Measurements from ENCODE around the gene GATB.

GATB gene

DNA sequence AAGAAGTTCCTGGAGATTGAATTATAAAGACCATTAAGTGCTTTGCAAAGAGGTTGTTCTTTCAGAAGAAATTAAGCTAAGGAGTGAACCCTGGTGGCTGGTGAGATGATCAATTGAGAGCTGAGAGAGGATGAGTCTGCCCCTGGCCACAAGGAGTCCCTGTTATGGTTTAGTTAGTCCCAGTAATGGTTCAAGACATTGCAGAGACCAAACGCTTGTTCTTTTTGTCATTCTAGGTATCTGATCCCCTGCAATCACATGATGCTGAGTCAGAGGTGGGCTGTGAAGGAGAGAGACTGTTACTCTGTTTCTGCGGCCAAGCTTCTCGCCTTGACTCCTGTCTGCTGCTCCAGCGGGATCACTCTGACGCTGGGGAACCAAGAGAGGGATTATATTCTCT is 114.5 kb downstream of the GATB start:
- H3K27me3 ChIP-seq (ENCODE audit: insufficient read depth, poor library complexity, severe bottlenecking): no peaks in the 10 kb centered on the region
- DNase-seq (ENCODE audit: low read depth in 1 of 2, low spot score in 1 of 2): no peak
- TF ChIP-seq GABPA (IDR thresholded peaks at IDR 0.05; ENCODE audit: low read depth) (no peak), POLR2AphosphoS5 (IDR thresholded peaks at IDR 0.05; ENCODE audit: low read depth) (no peak), SPI1 (IDR thresholded peaks at IDR 0.05; ENCODE audit: borderline replicate concordance, low read depth) (no peak)
- TF ChIP-seq, protein P1, sequence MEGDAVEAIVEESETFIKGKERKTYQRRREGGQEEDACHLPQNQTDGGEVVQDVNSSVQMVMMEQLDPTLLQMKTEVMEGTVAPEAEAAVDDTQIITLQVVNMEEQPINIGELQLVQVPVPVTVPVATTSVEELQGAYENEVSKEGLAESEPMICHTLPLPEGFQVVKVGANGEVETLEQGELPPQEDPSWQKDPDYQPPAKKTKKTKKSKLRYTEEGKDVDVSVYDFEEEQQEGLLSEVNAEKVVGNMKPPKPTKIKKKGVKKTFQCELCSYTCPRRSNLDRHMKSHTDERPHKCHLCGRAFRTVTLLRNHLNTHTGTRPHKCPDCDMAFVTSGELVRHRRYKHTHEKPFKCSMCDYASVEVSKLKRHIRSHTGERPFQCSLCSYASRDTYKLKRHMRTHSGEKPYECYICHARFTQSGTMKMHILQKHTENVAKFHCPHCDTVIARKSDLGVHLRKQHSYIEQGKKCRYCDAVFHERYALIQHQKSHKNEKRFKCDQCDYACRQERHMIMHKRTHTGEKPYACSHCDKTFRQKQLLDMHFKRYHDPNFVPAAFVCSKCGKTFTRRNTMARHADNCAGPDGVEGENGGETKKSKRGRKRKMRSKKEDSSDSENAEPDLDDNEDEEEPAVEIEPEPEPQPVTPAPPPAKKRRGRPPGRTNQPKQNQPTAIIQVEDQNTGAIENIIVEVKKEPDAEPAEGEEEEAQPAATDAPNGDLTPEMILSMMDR (IDR thresholded peaks at IDR 0.05; ENCODE audit: insufficient read depth, low read length): no peak
- TF ChIP-seq, protein P2, sequence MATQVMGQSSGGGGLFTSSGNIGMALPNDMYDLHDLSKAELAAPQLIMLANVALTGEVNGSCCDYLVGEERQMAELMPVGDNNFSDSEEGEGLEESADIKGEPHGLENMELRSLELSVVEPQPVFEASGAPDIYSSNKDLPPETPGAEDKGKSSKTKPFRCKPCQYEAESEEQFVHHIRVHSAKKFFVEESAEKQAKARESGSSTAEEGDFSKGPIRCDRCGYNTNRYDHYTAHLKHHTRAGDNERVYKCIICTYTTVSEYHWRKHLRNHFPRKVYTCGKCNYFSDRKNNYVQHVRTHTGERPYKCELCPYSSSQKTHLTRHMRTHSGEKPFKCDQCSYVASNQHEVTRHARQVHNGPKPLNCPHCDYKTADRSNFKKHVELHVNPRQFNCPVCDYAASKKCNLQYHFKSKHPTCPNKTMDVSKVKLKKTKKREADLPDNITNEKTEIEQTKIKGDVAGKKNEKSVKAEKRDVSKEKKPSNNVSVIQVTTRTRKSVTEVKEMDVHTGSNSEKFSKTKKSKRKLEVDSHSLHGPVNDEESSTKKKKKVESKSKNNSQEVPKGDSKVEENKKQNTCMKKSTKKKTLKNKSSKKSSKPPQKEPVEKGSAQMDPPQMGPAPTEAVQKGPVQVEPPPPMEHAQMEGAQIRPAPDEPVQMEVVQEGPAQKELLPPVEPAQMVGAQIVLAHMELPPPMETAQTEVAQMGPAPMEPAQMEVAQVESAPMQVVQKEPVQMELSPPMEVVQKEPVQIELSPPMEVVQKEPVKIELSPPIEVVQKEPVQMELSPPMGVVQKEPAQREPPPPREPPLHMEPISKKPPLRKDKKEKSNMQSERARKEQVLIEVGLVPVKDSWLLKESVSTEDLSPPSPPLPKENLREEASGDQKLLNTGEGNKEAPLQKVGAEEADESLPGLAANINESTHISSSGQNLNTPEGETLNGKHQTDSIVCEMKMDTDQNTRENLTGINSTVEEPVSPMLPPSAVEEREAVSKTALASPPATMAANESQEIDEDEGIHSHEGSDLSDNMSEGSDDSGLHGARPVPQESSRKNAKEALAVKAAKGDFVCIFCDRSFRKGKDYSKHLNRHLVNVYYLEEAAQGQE (IDR thresholded peaks at IDR 0.05; ENCODE audit: insufficient replicate concordance, low read depth): no peak
- H3K4me3 ChIP-seq (replicated peaks; ENCODE audit: insufficient read depth, low read length): no peak overlapping the region
- H3K27ac ChIP-seq (replicated peaks): no peak overlapping the region

DNA sequence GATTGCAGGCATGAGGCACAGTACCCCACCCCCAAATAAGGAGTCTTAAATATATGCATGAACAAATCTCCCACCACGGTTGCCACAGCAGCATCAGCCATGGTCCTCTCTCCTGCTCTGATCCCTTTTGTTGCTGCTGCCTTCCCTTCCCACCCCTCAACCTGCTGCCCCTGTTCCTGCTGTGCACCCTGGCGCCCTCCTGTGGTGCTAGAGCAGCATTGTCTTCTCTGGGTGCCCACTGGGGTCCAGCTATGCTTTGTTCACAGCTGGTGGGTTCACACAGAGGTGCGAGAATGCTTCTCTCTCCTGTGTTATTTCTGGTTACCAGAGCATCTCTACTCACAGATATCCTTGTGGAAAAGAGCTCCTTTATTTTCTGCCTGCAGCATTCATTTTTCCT is 116.2 kb downstream of the GATB start:
- DNase-seq (ENCODE audit: low read depth in 1 of 2, low spot score in 1 of 2): no peak
- no peak for TF ChIP-seq SPI1 (IDR thresholded peaks at IDR 0.05; ENCODE audit: borderline replicate concordance, low read depth)
- TF ChIP-seq, protein P2 (IDR thresholded peaks at IDR 0.05; ENCODE audit: insufficient replicate concordance, low read depth): no peak
- TF ChIP-seq, protein P1 (IDR thresholded peaks at IDR 0.05; ENCODE audit: insufficient read depth, low read length): peak; percentile 15
- TF ChIP-seq GABPA (IDR thresholded peaks at IDR 0.05; ENCODE audit: low read depth): no peak
- no peak for TF ChIP-seq POLR2AphosphoS5 (IDR thresholded peaks at IDR 0.05; ENCODE audit: low read depth)
- H3K27ac ChIP-seq (replicated peaks): no peak overlapping the region

GRCh38 chr4:151643564-151643963 is 117.2 kb downstream of the GATB start:
- no peak for DNase-seq (ENCODE audit: low read depth in 1 of 2, low spot score in 1 of 2)
- H3K27me3 ChIP-seq (ENCODE audit: insufficient read depth, poor library complexity, severe bottlenecking): no peaks in the 10 kb centered on the region
- H3K4me3 ChIP-seq (replicated peaks; ENCODE audit: insufficient read depth, low read length): no peak overlapping the region
- TF ChIP-seq POLR2AphosphoS5 (IDR thresholded peaks at IDR 0.05; ENCODE audit: low read depth): no peak
- TF ChIP-seq GABPA (IDR thresholded peaks at IDR 0.05; ENCODE audit: low read depth): no peak
- TF ChIP-seq, protein P2 (IDR thresholded peaks at IDR 0.05; ENCODE audit: insufficient replicate concordance, low read depth): no peak
- TF ChIP-seq, protein P1 (IDR thresholded peaks at IDR 0.05; ENCODE audit: insufficient read depth, low read length): no peak
- no peak for TF ChIP-seq SPI1 (IDR thresholded peaks at IDR 0.05; ENCODE audit: borderline replicate concordance, low read depth)
- no peak overlapping the region for H3K27ac ChIP-seq (replicated peaks)

More for the DNA sequence above, 116.2 kb downstream of the GATB start:
- H3K27me3 ChIP-seq (ENCODE audit: insufficient read depth, poor library complexity, severe bottlenecking): no peaks in the 10 kb centered on the region
- H3K4me3 ChIP-seq (replicated peaks; ENCODE audit: insufficient read depth, low read length): no peak overlapping the region

Data from HL-60 (cell line).